Measurements from ENCODE around the gene TACC2.

TACC2 gene

DNA sequence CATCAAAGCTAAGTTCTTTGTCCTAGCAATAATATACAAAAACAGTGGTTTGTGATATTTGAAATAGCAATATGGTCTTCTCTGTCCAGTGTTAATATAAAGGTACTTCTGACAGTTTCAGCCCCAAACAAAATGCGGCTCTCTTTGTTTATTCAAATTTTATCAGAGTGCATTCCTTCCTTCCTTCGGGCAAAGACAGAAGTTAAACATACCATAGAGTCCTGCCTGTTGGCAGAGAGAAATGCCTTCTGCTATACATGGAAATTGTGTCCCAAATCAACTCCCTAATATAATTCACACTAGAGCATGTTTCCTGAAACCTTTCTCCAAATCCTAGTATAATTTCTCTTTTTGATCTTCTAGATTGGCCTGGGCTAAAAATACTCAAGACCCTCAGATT lies 39.9 kb upstream of the TACC2 start:
- TF ChIP-seq TAF1 (IDR thresholded peaks at IDR 0.05; ENCODE audit: borderline replicate concordance, insufficient read depth, low read length) (no peak), SIN3A (IDR thresholded peaks at IDR 0.05; ENCODE audit: borderline replicate concordance, insufficient read depth, low read length) (no peak), POLR2AphosphoS5 (IDR thresholded peaks at IDR 0.05; ENCODE audit: low read depth, low read length) (no peak), FOXP2 (optimal IDR thresholded peaks at IDR 0.05; ENCODE audit: borderline replicate concordance, extremely low read depth, extremely low read length, insufficient read depth) (no peak)
- TF ChIP-seq, protein P1, sequence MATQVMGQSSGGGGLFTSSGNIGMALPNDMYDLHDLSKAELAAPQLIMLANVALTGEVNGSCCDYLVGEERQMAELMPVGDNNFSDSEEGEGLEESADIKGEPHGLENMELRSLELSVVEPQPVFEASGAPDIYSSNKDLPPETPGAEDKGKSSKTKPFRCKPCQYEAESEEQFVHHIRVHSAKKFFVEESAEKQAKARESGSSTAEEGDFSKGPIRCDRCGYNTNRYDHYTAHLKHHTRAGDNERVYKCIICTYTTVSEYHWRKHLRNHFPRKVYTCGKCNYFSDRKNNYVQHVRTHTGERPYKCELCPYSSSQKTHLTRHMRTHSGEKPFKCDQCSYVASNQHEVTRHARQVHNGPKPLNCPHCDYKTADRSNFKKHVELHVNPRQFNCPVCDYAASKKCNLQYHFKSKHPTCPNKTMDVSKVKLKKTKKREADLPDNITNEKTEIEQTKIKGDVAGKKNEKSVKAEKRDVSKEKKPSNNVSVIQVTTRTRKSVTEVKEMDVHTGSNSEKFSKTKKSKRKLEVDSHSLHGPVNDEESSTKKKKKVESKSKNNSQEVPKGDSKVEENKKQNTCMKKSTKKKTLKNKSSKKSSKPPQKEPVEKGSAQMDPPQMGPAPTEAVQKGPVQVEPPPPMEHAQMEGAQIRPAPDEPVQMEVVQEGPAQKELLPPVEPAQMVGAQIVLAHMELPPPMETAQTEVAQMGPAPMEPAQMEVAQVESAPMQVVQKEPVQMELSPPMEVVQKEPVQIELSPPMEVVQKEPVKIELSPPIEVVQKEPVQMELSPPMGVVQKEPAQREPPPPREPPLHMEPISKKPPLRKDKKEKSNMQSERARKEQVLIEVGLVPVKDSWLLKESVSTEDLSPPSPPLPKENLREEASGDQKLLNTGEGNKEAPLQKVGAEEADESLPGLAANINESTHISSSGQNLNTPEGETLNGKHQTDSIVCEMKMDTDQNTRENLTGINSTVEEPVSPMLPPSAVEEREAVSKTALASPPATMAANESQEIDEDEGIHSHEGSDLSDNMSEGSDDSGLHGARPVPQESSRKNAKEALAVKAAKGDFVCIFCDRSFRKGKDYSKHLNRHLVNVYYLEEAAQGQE (IDR thresholded peaks at IDR 0.05; ENCODE audit: insufficient read depth in 1 of 2, low read depth in 2 of 2, low read length in 2 of 2): no peak

DNA sequence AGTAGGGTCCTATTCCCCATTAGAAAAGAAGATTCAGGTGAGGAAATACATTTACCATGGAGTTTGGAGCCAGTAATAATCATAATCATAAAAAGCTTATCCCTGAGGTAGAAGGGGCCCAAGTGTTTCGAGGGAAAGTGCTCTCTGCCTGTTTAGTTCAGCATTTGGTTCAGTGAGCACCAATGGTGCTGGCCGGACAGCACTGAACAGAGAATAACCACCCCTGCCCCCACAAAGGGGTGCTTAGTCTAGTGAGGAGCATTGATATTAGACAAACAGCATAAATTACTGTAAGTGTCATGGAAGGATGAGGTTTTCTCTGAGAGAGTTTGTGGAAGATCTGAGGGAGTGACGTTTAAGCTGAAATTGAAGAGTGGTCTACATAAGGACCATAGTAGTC lies 39.5 kb upstream of the TACC2 start:
- no peak for TF ChIP-seq POLR2AphosphoS5 (IDR thresholded peaks at IDR 0.05; ENCODE audit: low read depth, low read length)
- TF ChIP-seq, protein P1 (IDR thresholded peaks at IDR 0.05; ENCODE audit: insufficient read depth in 1 of 2, low read depth in 2 of 2, low read length in 2 of 2): no peak
- TF ChIP-seq SIN3A (IDR thresholded peaks at IDR 0.05; ENCODE audit: borderline replicate concordance, insufficient read depth, low read length): no peak
- no peak for TF ChIP-seq TAF1 (IDR thresholded peaks at IDR 0.05; ENCODE audit: borderline replicate concordance, insufficient read depth, low read length)
- no peak for TF ChIP-seq FOXP2 (optimal IDR thresholded peaks at IDR 0.05; ENCODE audit: borderline replicate concordance, extremely low read depth, extremely low read length, insufficient read depth)

DNA sequence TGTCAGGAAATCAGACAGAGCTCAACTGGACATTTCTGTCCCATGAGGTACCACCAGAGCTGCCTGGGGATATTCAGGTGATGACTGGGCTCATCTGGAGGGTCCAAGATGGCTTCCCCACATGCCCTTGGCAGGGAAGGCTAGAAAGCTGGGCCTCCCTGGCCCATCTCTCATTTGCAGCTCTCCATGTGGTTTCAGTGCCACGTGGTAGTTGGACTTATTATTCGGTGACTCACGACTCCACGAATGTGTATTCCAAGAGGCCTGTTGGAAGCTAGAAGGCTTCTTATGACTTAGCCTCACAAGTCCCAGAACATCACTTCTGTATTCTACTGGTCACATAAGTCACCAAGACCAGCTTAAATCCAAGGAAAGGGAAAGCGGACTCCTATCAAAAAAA lies 36.7 kb upstream of the TACC2 start:
- TF ChIP-seq FOXP2 (optimal IDR thresholded peaks at IDR 0.05; ENCODE audit: borderline replicate concordance, extremely low read depth, extremely low read length, insufficient read depth): no peak
- TF ChIP-seq SIN3A (IDR thresholded peaks at IDR 0.05; ENCODE audit: borderline replicate concordance, insufficient read depth, low read length): no peak
- TF ChIP-seq POLR2AphosphoS5 (IDR thresholded peaks at IDR 0.05; ENCODE audit: low read depth, low read length): no peak
- TF ChIP-seq, protein P1 (IDR thresholded peaks at IDR 0.05; ENCODE audit: insufficient read depth in 1 of 2, low read depth in 2 of 2, low read length in 2 of 2): no peak
- TF ChIP-seq TAF1 (IDR thresholded peaks at IDR 0.05; ENCODE audit: borderline replicate concordance, insufficient read depth, low read length): no peak

DNA sequence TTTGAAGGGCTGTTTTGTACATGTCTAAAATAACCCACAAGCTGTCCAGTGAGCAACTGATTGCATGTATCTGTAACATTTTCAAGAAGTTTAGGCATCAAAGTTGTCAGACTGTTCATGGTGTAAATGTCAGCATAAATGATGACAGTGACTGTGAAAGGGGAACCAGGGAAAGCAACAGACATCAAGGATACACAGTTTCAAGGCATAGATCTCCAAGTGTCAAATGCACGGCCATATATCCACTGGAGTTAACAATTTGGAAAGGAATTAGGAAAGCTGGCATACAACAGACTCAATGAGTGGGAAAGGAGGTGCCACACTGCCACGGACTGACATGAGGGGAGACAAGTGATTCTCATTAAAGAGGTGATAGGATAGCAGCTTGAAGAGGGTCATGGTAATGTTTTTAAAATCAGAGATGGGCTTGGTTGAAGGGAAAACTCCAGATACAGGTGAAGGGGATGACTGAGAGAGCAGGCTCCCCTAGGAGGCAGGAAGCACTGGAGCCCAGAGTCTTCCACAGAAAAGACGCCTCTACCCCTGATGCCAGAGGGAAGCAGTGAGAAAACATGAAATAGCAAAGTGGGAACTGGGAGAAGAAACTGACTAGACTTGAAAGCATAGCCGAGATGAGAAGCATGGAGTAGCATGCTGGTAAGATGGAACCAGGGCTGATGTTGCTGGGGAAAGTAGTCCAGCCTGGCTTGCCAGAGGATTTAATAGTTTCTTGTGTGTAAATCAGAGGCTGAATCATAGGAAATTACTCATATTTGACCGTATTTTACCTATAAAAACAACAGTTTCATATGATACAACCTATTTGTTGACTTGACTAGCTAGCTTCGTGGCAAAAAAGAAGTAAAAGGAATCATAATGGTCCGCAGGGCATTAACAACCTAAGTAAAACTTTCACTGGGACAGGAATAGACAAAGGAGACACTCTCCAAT lies 32.6 kb upstream of the TACC2 start:
- TF ChIP-seq, protein P1 (IDR thresholded peaks at IDR 0.05; ENCODE audit: insufficient read depth in 1 of 2, low read depth in 2 of 2, low read length in 2 of 2): no peak
- TF ChIP-seq SIN3A (IDR thresholded peaks at IDR 0.05; ENCODE audit: borderline replicate concordance, insufficient read depth, low read length): no peak
- TF ChIP-seq FOXP2 (optimal IDR thresholded peaks at IDR 0.05; ENCODE audit: borderline replicate concordance, extremely low read depth, extremely low read length, insufficient read depth): no peak
- no peak for TF ChIP-seq POLR2AphosphoS5 (IDR thresholded peaks at IDR 0.05; ENCODE audit: low read depth, low read length)
- TF ChIP-seq TAF1 (IDR thresholded peaks at IDR 0.05; ENCODE audit: borderline replicate concordance, insufficient read depth, low read length): no peak

Data from PFSK-1 (cell line).